HG03159 (cell line): Measurements from ENCODE around the gene CUZD1.

Experiments
- ATAC-seq: cut with Tn5 transposase; IDR thresholded peaks from one replicate; pipeline ENCODE4 v1.9.1; 2021; ENCODE audit warnings: mild to moderate bottlenecking, moderate library complexity; ENCODE audit not compliant: unreplicated experiment

The CUZD1 gene

GRCh38 chr10:122856902-122857301 is 11.2 kb upstream of the CUZD1 start:
- no peak for ATAC-seq

- no peak for ATAC-seq
Measured at GRCh38 chr10:122855745-122856144, 10.1 kb upstream of the CUZD1 start.

GRCh38 chr10:122854648-122855047 is 9.0 kb upstream of the CUZD1 start:
- no peak for ATAC-seq

- ATAC-seq = no peak
Measured at GRCh38 chr10:122853665-122854313, 8.1 kb upstream of the CUZD1 start.

- no peak for ATAC-seq
Measured at GRCh38 chr10:122852261-122852660, 6.6 kb upstream of the CUZD1 start.

GRCh38 chr10:122850705-122851640 is 5.3 kb upstream of the CUZD1 start:
- ATAC-seq = no peak

GRCh38 chr10:122849900-122850605 is 4.4 kb upstream of the CUZD1 start:
- no peak for ATAC-seq

- no peak for ATAC-seq
Measured at GRCh38 chr10:122849090-122849489, 3.4 kb upstream of the CUZD1 start.

- no peak for ATAC-seq
Measured at GRCh38 chr10:122847782-122848604, 2.3 kb upstream of the CUZD1 start.

- ATAC-seq = no peak
Measured at GRCh38 chr10:122844146-122844545, 1.5 kb downstream of the CUZD1 start.

GRCh38 chr10:122841569-122841968 is 4.1 kb downstream of the CUZD1 start:
- ATAC-seq = no peak

GRCh38 chr10:122839505-122839904 is 6.2 kb downstream of the CUZD1 start:
- ATAC-seq = no peak

- ATAC-seq = no peak
Measured at GRCh38 chr10:122838880-122839279, 6.8 kb downstream of the CUZD1 start.

- no peak for ATAC-seq
Measured at GRCh38 chr10:122835908-122836307, 9.7 kb downstream of the CUZD1 start.

GRCh38 chr10:122830965-122831353 is 14.7 kb downstream of the CUZD1 start:
- ATAC-seq = no peak

- no peak for ATAC-seq
Measured at GRCh38 chr10:122830273-122830964, 15.2 kb downstream of the CUZD1 start.

GRCh38 chr10:122829454-122829853 is 16.2 kb downstream of the CUZD1 start:
- no peak for ATAC-seq

GRCh38 chr10:122828716-122829255 is 16.9 kb downstream of the CUZD1 start:
- no peak for ATAC-seq

- ATAC-seq = no peak
Measured at GRCh38 chr10:122827302-122827701, 18.4 kb downstream of the CUZD1 start.
